SK-N-SH (cell line): ENCODE data around the gene SIPA1L2.

Experiments
- CHD2 ChIP-seq: fragments of 150-350 bp; IDR thresholded peaks from 2 replicates; pipeline ENCODE4 v1.6.1; 2018; ENCODE audit warnings: low read length; ENCODE audit not compliant: partially characterized antibody
- EP300 ChIP-seq, 2 experiments: IDR thresholded peaks; 2 replicates each; pipeline versions ENCODE4 v1.4.0 to v1.6.1; 2012; ENCODE audit warnings: borderline replicate concordance in 1 of 2, low read depth in 1 of 2, low read length in 1 of 2
- NFIC ChIP-seq: IDR thresholded peaks from 2 replicates; pipeline ENCODE4 v1.4.0; 2012; ENCODE audit warnings: borderline replicate concordance
- POLR2AphosphoS5 ChIP-seq: IDR thresholded peaks from 2 replicates; pipeline ENCODE4 v1.6.1; 2012; ENCODE audit warnings: low read depth, low read length
- RAD21 ChIP-seq: IDR thresholded peaks from 2 replicates; pipeline ENCODE4 v1.6.1; 2012; ENCODE audit warnings: mild to moderate bottlenecking, low read length
- RFX5 ChIP-seq: IDR thresholded peaks from 2 replicates; pipeline ENCODE4 v1.6.1; 2012; ENCODE audit warnings: mild to moderate bottlenecking, improper control_type of control experiment, low read length
- SMC3 ChIP-seq: IDR thresholded peaks from 2 replicates; pipeline ENCODE4 v1.6.1; 2012; ENCODE audit warnings: low read depth, low read length, improper control_type of control experiment
- TCF12 ChIP-seq: IDR thresholded peaks from 2 replicates; pipeline ENCODE4 v1.4.0; 2012
- TF ChIP-seq, protein P1 (sequence below): fragments of 200-600 bp; sonication (generic); IDR thresholded peaks from 2 replicates; pipeline ENCODE4 v1.6.1; 2017; ENCODE audit warnings: antibody characterized with exemption, mild to moderate bottlenecking, moderate library complexity
- TF ChIP-seq, protein P2 (sequence below): IDR thresholded peaks from 2 replicates; pipeline ENCODE4; 2012

DNA sequence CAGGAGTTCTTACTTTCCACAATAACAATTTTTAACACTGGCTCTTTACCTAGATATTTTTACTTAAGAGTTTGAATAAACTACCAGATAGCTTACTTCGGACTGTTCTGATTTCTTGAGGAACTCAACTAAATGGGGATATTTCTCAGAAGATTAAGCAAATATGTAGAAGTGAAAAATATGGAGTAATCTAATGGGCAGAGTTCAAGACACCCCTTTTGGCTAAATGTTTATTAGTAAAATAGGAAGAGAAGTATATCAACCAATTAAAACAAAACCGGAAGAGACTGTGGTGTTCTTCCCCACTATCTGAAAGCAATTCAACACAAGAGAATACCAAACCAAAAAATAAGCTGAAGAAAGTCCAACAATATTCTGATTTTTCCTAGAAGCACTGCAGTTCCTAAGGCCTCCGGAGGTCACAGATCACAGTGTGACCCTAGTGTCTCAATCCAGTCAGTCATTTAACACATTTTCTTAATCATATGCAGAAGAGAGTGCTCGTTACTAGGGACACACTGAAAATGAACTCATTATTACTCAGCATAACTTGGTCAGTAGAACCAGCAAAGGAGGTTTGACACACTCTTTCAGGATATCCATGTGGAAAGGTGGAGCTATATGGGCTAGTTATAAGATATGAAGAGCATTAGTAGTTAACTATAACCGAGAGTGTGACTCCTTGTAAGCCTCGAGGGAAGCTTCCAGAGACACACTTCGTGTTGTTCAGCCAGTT is 5.2 kb downstream of the SIPA1L2 start:
- TF ChIP-seq, protein P1, sequence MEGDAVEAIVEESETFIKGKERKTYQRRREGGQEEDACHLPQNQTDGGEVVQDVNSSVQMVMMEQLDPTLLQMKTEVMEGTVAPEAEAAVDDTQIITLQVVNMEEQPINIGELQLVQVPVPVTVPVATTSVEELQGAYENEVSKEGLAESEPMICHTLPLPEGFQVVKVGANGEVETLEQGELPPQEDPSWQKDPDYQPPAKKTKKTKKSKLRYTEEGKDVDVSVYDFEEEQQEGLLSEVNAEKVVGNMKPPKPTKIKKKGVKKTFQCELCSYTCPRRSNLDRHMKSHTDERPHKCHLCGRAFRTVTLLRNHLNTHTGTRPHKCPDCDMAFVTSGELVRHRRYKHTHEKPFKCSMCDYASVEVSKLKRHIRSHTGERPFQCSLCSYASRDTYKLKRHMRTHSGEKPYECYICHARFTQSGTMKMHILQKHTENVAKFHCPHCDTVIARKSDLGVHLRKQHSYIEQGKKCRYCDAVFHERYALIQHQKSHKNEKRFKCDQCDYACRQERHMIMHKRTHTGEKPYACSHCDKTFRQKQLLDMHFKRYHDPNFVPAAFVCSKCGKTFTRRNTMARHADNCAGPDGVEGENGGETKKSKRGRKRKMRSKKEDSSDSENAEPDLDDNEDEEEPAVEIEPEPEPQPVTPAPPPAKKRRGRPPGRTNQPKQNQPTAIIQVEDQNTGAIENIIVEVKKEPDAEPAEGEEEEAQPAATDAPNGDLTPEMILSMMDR: no peak
- TF ChIP-seq, protein P2, sequence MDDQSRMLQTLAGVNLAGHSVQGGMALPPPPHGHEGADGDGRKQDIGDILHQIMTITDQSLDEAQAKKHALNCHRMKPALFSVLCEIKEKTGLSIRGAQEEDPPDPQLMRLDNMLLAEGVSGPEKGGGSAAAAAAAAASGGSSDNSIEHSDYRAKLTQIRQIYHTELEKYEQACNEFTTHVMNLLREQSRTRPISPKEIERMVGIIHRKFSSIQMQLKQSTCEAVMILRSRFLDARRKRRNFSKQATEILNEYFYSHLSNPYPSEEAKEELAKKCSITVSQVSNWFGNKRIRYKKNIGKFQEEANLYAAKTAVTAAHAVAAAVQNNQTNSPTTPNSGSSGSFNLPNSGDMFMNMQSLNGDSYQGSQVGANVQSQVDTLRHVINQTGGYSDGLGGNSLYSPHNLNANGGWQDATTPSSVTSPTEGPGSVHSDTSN: no peak
- TF ChIP-seq SMC3 (no peak), POLR2AphosphoS5 (no peak), EP300 (IDR thresholded peaks at IDR 0.05; ENCODE audit: borderline replicate concordance in 1 of 2, low read depth in 1 of 2, low read length in 1 of 2) (no peak), CHD2 (no peak), RFX5 (no peak), RAD21 (no peak), TCF12 (no peak), NFIC (no peak)
